Dedifferentiated amniotic fluid mesenchymal stem cell (primary cell): ENCODE measurements around the gene CGB7.

ENCODE experiments used
- DNase-seq: peaks from one replicate; pipeline ENCODE4 v3.0.0-alpha.2; 2016; ENCODE audit errors: extremely low spot score

Gene CGB7

DNA sequence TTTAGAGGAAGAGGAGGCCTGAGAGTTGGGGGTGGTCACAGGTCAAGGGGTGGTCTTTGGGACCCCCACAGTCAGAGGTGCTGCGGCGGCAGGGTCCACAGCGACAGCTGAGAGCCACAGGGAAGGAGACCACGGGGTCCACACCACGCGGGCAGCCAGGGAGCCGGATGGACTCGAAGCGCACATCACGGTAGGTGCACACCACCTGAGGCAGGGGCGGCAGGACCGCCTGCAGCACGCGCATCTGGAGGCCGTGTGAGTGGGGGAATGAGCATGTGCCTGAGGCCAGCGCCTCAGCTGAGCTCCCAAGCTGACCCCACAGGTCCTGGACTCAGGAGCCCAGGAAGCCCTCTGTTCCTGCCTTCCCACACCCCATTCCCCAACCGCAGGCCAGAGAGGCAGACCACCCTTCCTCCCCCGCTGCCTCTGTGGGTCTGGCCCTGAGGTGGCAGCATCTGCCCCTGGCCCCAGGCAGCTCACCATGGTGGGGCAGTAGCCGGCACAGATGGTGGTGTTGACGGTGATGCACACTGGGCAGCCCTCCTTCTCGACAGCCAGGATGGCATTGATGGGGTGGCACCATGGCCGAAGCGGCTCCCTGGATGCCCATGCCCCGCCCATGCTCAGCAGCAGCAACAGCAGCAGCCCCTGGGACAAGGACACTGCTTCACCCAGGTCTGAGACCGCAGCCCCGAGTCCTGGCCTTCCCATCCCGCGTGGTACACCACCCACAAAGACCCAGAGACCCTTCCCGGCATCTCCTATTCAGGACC, 41.3 kb downstream of the CGB7 start:
- DNase-seq: no peak

DNA sequence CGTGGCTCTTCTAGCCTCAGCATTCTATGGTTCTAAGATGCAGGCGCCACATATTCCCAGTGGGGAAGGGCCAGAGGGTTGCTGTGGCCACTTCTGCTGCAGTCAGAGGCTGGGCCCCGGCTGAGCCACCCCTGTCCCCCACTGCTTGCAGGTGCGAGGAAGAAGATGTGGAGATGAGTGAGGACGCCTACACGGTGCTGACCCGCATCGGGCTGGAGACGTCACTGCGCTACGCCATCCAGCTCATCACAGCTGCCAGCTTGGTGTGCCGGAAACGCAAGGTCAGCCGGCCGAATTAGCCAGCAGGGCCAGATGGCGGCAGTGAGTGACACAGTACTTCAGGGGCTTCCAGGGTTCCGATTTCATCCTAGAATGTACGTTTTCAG, 42.7 kb downstream of the CGB7 start:
- no peak for DNase-seq

DNA sequence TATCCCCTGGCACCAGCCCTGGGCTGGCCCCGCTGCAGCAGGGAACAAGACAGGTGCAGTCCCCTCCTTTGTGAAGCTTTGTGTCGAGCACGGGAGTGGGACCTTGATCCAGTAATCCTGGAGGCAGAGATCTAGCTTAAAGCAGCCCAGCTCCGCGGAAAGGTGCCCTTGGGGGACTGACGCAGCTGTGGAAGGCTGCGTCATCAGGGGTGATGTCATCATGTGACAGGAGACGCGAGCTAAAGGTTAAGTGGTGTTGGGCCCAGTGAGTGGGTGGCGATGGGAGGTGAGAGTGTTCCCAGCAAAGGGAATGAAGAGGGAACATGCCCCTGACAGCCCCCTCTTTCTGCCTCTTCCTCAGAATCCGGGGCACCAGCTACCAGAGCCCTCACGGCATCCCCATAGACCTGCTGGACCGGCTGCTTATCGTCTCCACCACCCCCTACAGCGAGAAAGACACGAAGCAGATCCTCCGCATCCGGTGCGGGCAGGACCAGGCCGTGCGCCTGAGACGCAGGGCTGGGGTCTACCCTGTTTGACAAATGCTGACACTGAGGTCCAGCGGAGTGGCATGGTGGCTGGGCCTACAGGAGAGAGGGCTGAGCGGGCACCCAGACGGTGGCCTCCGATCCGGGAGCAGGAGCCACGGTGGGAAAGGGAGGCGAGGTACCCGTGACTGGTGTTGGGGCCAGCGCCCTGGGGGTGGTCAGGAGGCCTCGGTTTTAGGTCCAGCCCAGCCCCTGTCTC, 43.3 kb downstream of the CGB7 start:
- no peak for DNase-seq

DNA sequence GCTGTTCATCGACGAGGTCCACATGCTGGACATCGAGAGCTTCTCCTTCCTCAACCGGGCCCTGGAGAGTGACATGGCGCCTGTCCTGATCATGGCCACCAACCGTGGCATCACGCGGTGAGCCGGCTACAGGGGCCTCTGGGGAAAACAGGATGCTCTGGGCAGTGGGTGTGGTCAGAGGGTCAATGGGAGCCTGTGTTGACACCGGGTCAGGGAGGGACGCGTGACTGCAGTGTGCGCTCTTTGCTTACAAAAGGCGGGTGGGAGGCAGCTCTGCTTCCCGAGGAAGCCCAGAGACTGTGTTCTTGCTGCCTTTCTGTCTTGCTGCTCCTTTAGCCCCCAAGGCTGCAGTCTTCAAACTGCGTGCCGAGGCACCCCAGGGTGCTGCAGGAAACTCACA, 46.4 kb downstream of the CGB7 start:
- DNase-seq: no peak

DNA sequence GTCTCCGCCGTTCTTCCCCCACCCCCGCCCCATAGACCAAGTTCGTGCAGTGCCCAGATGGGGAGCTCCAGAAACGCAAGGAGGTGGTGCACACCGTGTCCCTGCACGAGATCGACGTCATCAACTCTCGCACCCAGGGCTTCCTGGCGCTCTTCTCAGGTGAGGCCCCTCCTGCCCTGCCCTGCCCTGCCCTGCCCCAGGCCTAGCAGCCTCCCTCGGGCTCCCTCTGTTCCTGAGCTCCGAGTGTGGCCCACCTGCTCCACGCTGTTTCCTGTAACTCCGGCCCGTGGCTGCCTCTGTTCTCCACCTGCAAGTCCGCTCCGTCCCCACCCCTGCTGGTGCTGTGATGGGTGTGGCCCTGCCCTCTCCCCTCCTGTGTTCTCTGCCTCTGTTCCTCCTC, 47.1 kb downstream of the CGB7 start:
- DNase-seq: no peak

DNA sequence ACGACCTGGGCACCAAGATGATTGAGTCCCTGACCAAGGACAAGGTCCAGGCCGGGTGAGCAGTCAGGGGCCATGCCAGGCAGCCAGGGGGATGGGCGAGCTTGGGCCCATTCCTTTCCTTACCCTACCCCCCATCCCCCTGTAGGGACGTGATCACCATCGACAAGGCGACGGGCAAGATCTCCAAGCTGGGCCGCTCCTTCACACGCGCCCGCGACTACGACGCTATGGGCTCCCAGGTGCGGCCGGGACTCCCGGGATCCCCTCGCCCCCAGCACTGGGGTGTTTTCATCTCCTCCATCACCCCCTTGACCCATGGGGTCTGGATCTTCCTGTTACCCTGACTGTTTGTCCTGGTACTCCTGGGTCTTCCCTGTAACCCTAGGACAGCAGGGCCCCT, 47.7 kb downstream of the CGB7 start:
- no peak for DNase-seq

GRCh38 chr19:49006905-49007304, 50.6 kb downstream of the CGB7 start:
- no peak for DNase-seq

DNA sequence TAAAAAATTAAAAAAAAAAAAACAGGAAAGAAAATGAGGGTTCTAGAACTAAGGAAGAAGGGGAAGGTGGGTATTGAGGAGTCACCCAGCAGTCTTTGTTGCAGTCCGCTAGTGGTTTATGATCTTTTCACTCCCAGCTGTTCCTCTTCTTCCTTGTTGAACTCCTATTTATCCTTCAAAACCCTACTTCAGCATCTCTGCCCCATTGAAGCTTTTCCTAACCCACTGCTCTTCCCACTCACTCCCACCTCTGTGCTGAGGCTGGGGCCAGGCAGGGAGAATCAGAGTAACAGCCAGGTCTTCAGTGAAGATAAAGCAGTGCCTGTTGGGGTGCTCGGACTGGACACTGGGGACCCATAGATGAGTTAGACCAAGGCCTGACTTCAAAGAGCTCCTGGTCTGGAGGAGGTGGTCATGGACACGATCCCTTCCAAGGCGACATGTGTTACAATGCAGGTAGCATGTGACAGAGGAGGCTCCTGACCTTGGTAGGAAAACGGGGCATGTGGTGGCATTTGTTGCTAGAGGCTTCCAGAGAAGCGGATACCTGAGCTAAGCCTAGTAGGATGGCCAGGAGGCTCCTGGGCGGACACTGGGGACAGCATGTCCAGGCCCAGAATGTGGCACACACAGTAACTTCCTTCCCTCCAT, 52.5 kb downstream of the CGB7 start:
- no peak for DNase-seq
